ENCODE results near the gene EYA3. TPM values are rescaled to one million over a fixed set of nuclear protein-coding genes. Genes with fewer than 3 reads are reported as not detected.

Gene EYA3
- total and polyA plus RNA-seq, 10 of the 15 experiments (the other 5 are each of a cell fraction or from before 2014, with no cell fraction given): 13.0 to 46.6 (median 23.4) TPM

DNA sequence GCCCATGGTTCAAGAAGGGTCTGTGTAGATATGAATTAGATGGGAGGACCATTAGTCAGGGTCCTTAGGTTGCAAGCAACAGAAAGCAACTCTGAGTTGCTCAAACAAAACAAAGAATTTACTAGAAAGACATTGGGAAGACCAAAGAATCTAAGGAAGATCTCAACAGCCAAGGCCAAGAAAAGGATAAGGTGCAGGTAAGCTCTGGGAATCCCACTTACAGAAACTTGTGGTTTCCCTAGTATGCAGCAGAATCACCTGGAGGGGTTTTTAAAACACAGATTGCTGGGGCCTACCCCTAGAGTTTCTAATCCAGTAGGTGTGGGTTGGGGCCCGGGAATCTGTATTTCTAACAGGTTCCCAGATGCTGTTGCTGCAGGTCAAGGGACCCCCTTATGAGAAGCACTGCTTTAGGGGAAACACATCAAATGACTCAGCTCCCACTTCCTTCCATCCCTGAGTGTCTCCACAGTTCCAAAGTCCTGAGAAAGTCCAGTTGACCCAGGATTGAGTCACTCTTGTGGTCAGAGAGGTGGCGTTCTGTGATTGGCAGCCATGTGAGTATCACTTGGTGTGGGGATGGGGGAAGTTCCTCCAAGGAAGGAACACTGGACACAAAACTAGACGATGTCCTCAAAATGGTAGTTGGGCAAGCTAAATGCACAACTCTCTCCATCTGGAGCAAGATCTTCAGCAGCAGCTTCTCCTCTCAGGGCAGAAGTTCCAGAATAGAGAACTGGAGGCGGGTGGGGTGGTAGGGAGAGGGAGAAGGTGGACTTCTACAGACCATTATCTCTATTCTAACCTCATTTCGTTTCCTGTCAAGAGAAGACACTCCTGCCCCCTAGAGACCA, 24.2 kb upstream of the EYA3 start:
- Histone ChIP-seq H3K4me1 (ENCODE audit: control insufficient read depth, insufficient read depth, low read length) (peaks cover 39% of the 10 kb centered on the region), H3K4me3 (no peak overlapping the region), H3K27me3 (replicated peaks in 1 of 2; ENCODE audit: control insufficient read depth in 2 of 2, insufficient read depth in 2 of 2, low read length in 1 of 2) (no peaks in the 10 kb centered on the region), H3K27ac (ENCODE audit: control insufficient read depth, insufficient read depth) (no peak overlapping the region), H3K9me3 (replicated peaks; ENCODE audit: control insufficient read depth, insufficient read depth, low read length) (no peaks in the 10 kb centered on the region), H3K79me2 (ENCODE audit: control insufficient read depth, insufficient read depth, low read length) (no peaks in the 10 kb centered on the region), H3K36me3 (ENCODE audit: control insufficient read depth in 2 of 2, insufficient read depth in 2 of 2, low read length in 1 of 2) (no peaks in the 10 kb centered on the region), H2AFZ (ENCODE audit: control insufficient read depth, low read depth, low read length) (peak overlapping the region; percentile 29), H4K20me1 (ENCODE audit: control insufficient read depth, insufficient read depth) (no peaks in the 10 kb centered on the region), H3K4me2 (ENCODE audit: control insufficient read depth, insufficient read depth) (no peak overlapping the region), H3K9ac (ENCODE audit: control insufficient read depth, insufficient read depth, low read length) (no peak overlapping the region)
- 56% methylated on average over 5 of the region's 5 CpGs for WGBS (ENCODE audit: insufficient coverage, insufficient replicate concordance, low lambda C conversion rate, missing lambda C conversion rate)
- ChIA-PET CTCF (interaction anchor here (0.6 to 6.9 kb wide), 15 partner anchors 11 to 131 kb away, joined by 3 to 57 read pairs (median 4); partner anchors contain the start of gene EYA3), RAD21 (ENCODE audit: unreplicated experiment) (interaction anchor here (1.2 to 11.7 kb wide), 9 partner anchors 10 to 97 kb away, joined by 3 to 113 read pairs (median 5); partner anchors contain the start of gene EYA3), POLR2A (interaction anchor here (0.6 to 3.7 kb wide), 8 partner anchors 13 to 415 kb away, joined by 3 to 18 read pairs (median 5); no protein-coding TSS in a partner anchor), SMC1A (ENCODE audit: uncharacterized antibody, unreplicated experiment) (interaction anchor here (0.6 to 4.6 kb wide), 16 partner anchors 8 to 224 kb away, joined by 3 to 43 read pairs (median 8); partner anchors contain the start of gene EYA3)
- DNase-seq (ENCODE audit: low read depth, low spot score) (no peak), ATAC-seq (peak; percentile 43; the same call in 1 of the 3 replicates), FAIRE-seq (no peak)
- in situ Hi-C loops (cut with MboI): no loop called here
- intact Hi-C loops (cut with micrococcal nuclease; ENCODE audit: unreplicated experiment): loop anchor here (2.0 kb wide), 2 partner anchors 22 to 32 kb away; no protein-coding TSS in a partner anchor
- BruUV-seq (replicated peaks): no TSS peak
- TF ChIP-seq TARDBP (IDR thresholded peaks at IDR 0.05; ENCODE audit: borderline replicate concordance) (no peak), ZNF207 (IDR thresholded peaks at IDR 0.05; ENCODE audit: borderline replicate concordance) (no peak), LARP7 (IDR thresholded peaks at IDR 0.05) (no peak), EED (IDR thresholded peaks at IDR 0.05; ENCODE audit: low read depth) (peak; percentile 86), ZNF24 (IDR thresholded peaks at IDR 0.05) (no peak), ZBTB33 (IDR thresholded peaks at IDR 0.05) (no peak), POU2F2 (IDR thresholded peaks at IDR 0.05; ENCODE audit: borderline replicate concordance, low read depth, low read length) (no peak), ZNF384 (IDR thresholded peaks at IDR 0.05; ENCODE audit: borderline replicate concordance, low read depth, low read length) (no peak)
- TF ChIP-seq, protein P1, sequence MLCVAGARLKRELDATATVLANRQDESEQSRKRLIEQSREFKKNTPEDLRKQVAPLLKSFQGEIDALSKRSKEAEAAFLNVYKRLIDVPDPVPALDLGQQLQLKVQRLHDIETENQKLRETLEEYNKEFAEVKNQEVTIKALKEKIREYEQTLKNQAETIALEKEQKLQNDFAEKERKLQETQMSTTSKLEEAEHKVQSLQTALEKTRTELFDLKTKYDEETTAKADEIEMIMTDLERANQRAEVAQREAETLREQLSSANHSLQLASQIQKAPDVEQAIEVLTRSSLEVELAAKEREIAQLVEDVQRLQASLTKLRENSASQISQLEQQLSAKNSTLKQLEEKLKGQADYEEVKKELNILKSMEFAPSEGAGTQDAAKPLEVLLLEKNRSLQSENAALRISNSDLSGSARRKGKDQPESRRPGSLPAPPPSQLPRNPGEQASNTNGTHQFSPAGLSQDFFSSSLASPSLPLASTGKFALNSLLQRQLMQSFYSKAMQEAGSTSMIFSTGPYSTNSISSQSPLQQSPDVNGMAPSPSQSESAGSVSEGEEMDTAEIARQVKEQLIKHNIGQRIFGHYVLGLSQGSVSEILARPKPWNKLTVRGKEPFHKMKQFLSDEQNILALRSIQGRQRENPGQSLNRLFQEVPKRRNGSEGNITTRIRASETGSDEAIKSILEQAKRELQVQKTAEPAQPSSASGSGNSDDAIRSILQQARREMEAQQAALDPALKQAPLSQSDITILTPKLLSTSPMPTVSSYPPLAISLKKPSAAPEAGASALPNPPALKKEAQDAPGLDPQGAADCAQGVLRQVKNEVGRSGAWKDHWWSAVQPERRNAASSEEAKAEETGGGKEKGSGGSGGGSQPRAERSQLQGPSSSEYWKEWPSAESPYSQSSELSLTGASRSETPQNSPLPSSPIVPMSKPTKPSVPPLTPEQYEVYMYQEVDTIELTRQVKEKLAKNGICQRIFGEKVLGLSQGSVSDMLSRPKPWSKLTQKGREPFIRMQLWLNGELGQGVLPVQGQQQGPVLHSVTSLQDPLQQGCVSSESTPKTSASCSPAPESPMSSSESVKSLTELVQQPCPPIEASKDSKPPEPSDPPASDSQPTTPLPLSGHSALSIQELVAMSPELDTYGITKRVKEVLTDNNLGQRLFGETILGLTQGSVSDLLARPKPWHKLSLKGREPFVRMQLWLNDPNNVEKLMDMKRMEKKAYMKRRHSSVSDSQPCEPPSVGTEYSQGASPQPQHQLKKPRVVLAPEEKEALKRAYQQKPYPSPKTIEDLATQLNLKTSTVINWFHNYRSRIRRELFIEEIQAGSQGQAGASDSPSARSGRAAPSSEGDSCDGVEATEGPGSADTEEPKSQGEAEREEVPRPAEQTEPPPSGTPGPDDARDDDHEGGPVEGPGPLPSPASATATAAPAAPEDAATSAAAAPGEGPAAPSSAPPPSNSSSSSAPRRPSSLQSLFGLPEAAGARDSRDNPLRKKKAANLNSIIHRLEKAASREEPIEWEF (IDR thresholded peaks at IDR 0.05; ENCODE audit: insufficient replicate concordance, low read depth, low read length): no peak
- TF ChIP-seq, protein P2, sequence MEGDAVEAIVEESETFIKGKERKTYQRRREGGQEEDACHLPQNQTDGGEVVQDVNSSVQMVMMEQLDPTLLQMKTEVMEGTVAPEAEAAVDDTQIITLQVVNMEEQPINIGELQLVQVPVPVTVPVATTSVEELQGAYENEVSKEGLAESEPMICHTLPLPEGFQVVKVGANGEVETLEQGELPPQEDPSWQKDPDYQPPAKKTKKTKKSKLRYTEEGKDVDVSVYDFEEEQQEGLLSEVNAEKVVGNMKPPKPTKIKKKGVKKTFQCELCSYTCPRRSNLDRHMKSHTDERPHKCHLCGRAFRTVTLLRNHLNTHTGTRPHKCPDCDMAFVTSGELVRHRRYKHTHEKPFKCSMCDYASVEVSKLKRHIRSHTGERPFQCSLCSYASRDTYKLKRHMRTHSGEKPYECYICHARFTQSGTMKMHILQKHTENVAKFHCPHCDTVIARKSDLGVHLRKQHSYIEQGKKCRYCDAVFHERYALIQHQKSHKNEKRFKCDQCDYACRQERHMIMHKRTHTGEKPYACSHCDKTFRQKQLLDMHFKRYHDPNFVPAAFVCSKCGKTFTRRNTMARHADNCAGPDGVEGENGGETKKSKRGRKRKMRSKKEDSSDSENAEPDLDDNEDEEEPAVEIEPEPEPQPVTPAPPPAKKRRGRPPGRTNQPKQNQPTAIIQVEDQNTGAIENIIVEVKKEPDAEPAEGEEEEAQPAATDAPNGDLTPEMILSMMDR (IDR thresholded peaks at IDR 0.05 in 2 of 3, conservative IDR thresholded peaks at IDR 0.05 in 1 of 3; ENCODE audit: control insufficient read depth in 2 of 3, extremely low read depth in 1 of 3, insufficient read depth in 1 of 3, low read depth in 3 of 3, low read length in 3 of 3): peak in 1 of 3 experiments; percentile 48; a peak in 1 of 6 replicates
